HG02759 (cell line): ENCODE data around the gene HBEGF.
"Not testable (repeated sequence)": the region's sequence is repeated elsewhere in the genome, so short reads cannot be mapped to it uniquely, and the experiment has no call there.

Experiments
- ATAC-seq: cut with Tn5 transposase; IDR thresholded peaks from one replicate; pipeline ENCODE4 v1.9.1; 2021; ENCODE audit warnings: mild to moderate bottlenecking, moderate library complexity; ENCODE audit not compliant: unreplicated experiment

HBEGF gene

GRCh38 chr5:140361901-140362300 is 15.5 kb upstream of the HBEGF start:
- ATAC-seq: no peak

- ATAC-seq: no peak
Measured at GRCh38 chr5:140360681-140361479, 14.5 kb upstream of the HBEGF start.

DNA sequence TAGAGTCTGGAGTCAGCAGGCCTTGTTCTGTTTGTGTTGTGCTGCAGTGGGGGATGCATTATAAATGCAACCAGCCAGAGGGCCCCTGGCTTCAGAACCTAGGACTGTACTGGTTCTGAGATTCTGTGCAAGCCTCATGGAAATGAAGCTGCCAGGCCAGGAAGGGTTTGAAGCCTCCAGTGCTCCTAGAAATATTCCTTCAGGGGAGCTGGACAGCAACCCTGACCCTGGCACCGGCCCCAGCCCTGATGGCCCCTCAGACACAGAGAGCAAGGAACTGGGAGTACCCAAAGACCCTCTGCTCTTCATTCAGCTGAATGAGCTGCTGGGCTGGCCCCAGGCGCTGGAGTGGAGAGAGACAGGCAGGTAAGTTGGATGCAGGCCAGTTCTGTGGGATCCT is 13.7 kb upstream of the HBEGF start, which contains the start of gene SLC4A9:
Gene SLC4A9, plus strand, starts transcription at position 94 of the 400 bp plus-strand sequence. Its CDS starts 43 bp downstream, at position 137.
- ATAC-seq: no peak

DNA sequence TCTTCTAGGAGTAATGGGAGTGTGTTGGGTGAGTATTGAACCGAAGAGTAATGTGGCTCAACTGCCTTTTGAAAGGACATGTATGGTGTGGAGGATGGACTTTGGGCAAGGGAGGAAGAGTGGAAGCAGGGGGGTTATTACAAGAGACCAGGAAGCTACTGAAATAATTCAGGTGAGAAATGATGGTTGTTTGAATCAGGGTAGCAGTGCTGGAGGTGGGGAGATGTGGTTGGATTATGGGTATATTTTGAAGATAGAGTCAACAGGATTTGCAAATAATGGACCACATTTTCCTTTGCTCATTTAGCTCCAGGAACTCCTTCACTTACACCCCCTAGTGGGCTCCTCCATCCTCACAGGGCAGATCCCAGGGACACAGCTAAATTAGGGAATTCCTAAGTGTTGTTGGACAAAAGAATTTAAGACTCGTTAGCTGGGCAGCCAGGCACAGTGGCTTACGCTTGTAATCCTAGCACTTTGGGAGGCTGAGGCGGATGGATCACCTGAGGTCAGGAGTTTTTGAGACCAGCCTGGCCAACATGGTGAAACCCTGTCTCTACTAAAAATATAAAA is 12.4 kb upstream of the HBEGF start:
- ATAC-seq: no peak

- peak; percentile 96 for ATAC-seq
Measured at GRCh38 chr5:140357726-140358093, 11.3 kb upstream of the HBEGF start.

GRCh38 chr5:140356853-140357725 is 10.7 kb upstream of the HBEGF start:
- ATAC-seq: peak; percentile 21

DNA sequence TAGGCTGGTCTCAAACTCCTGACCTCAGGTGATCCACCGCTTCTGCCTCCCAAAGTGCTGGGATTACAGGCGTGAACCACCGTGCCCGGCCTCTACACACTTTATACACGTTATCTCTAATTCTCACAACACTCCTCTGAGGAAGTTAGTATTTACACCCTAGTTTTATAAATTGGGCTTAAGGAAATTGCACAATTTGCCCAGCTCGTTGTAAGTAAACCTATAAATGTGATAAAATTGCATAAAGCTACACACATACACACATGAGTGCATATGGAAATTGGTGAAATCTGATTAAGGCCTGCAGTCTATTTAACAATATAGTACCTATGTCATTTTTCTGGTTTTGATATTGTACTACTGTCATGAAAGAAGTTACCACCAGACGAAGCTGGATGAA is 9.1 kb upstream of the HBEGF start:
- no peak for ATAC-seq

GRCh38 chr5:140351609-140352334 is 5.4 kb upstream of the HBEGF start:
- ATAC-seq: peak; percentile 71

- ATAC-seq: no peak
Measured at GRCh38 chr5:140349244-140349643, 2.8 kb upstream of the HBEGF start.

- no peak for ATAC-seq
Measured at GRCh38 chr5:140348104-140348503, 1.7 kb upstream of the HBEGF start.

DNA sequence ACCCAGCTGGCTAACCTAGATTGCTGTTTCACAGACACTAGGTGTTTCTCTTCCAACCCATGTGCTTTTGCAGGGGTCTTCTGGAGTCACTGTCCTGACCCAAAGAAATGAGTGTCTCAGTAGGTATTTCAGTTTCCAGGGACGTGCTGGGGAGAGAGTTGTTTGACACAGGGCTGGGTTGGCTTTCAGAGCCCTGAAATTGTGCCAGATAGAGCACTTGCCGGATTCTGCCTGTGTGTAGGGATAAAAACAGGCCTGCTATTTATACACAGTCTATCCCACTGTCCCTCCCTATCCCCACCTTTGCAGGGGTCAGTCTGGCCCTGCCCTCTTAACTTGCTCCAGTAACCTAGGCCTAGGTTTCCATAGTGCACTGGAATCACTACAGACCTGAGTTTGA is 957 bp upstream of the HBEGF start:
- ATAC-seq: no peak

DNA sequence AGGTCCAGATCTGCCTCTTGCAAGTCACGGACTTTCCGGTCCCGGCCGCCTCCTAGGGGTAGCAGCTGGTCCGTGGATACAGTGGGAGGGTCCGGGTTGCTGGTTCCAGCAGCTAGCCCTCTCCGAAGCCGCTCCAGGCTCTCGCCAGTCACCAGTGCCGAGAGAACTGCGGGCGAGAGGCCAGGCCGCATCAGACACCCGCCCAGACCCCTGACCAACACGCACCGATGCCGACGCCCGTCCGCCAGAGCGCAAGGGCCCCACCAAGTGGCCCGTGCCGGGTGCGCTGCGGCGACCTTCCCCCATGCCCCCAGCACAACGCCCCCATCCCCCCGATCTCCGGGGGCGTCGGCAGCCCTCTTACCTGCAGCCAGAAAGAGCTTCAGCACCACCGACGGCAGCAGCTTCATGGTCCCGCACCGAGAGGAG is 470 bp downstream of the HBEGF start:
- ATAC-seq: peak; percentile 27

DNA sequence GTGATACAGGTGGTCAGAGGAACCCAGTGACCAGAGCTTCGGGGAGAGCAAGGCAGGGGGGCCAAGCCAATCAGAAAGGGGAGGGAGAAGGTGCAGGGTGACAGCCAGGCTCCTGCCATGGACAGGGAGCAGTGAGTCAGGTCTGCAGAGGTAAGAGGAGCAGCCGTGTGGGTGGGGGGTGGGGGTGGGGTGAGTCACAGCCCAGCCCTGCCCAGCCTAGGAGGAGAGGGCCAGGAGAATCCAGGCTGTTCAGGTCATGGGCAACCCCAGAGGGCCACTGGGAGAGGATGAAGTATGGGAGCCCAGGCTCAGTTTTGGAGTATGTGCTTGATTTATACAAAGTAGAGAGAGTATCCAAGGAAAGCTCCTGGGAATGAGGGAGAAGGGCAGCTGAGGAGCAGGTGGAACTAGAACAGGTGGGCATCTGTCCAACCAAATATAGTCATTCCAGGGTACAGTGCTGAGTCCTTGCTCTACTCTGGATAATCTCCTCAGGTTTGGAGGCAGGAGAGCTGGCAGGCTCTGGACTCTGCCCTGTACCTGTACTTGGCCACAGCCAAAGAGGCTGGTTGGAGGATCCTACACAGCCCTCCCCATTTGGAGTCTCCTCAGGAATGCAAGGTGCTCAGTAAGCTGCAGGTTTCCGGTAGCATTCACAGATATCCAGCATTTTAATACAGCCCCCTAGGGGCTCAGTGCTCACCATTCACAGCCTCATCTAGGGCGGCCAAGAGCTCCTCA is 1.6 kb downstream of the HBEGF start:
- no peak for ATAC-seq

GRCh38 chr5:140343849-140344248 is 2.6 kb downstream of the HBEGF start:
- not testable (repeated sequence) for ATAC-seq

DNA sequence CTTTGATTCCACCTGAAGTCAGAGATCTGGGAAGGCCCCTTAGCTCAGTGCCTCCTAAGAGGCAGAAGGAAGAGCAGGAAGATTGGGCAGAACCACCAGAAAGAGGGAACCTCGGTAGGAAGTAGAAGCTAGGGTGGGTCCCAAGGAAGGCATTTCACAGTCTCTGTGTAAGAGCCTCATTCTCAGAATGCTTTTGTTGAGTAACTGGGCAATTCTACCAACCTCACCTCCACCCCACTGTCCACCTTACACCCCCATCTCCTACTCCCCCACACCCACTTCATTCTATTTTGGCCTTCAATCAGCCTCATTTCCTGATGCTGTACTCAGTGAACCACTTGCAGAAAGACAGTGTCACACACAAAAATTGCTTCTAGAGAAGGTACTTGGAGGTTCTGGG is 3.5 kb downstream of the HBEGF start:
- ATAC-seq: no peak

DNA sequence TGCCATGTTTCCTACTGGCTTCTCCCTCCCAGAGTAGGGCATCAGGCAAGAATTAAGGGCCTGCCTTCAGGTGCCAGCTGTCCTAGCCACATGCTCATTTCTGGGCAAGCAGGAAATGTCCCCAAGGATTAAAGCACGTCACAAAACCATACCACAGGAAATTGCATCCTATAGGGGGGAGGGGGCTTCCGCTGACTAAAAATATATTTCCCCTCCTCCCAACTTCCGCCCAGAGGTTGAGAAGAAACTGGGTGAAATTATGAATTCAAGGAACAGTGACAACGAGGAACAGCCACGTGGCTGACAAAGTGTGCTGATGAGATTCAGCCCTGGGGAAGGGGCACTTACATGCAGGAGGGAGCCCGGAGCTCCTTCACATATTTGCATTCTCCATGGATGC is 4.1 kb downstream of the HBEGF start:
- ATAC-seq: no peak

- ATAC-seq: no peak
Measured at GRCh38 chr5:140341591-140341990, 4.8 kb downstream of the HBEGF start.

DNA sequence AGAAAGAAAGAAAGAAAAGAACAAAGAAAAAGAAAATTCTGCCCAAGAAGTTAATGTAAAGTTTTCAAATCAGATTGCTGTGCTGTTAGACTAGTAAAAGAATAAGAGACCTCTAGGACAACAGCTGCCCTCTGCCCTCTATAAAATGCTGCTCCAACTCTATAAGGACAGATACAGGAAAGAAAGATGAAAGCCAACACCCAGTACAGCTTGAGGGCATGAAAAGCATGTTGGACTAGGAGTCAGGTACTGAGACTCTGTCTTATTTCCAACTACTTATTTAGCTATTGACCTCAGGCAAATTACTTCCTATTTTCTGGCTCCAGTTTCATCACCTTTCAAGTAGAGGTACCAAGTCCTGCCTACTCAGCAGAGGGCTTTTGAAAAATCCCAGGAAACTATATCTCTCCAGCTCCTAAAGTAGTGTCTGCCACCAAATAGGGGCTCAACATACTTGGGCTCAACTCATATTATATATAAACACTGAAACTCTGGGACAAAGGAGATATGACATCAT is 5.7 kb downstream of the HBEGF start:
- ATAC-seq: no peak

GRCh38 chr5:140339636-140340035 is 6.8 kb downstream of the HBEGF start:
- no peak for ATAC-seq

GRCh38 chr5:140338908-140339307 is 7.5 kb downstream of the HBEGF start:
- ATAC-seq: no peak
